HG02763 (cell line): Measurements from ENCODE around the gene FBXO3.
"Not testable (repeated sequence)": the region's sequence is repeated elsewhere in the genome, so short reads cannot be mapped to it uniquely, and the experiment has no call there.

Experiments
- ATAC-seq: cut with Tn5 transposase; IDR thresholded peaks from one replicate; pipeline ENCODE4 v1.9.1; 2021; ENCODE audit warnings: mild to moderate bottlenecking, moderate library complexity; ENCODE audit not compliant: unreplicated experiment

The FBXO3 gene

DNA sequence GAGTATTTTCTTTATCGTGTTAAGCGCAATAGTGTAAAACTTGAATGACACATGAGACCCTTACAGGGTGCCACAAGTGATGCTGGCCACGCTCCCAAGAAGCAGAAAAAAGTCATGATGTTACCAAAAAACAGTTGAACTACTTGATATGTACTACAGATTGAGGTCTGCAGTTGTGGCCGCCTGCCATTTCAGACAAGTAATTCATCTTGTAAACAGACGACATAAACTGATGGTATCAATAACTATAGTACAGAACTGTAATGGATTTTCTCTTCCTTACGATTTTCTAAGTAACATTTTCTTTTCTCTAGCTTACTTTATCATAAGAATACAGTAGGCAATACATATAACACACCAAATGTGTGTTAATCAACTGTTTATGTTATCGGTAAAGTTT lies 43.6 kb downstream of the FBXO3 start:
- no peak for ATAC-seq

- ATAC-seq: not testable (repeated sequence)
Observed at GRCh38 chr11:33729072-33729664, 45.2 kb downstream of the FBXO3 start.

DNA sequence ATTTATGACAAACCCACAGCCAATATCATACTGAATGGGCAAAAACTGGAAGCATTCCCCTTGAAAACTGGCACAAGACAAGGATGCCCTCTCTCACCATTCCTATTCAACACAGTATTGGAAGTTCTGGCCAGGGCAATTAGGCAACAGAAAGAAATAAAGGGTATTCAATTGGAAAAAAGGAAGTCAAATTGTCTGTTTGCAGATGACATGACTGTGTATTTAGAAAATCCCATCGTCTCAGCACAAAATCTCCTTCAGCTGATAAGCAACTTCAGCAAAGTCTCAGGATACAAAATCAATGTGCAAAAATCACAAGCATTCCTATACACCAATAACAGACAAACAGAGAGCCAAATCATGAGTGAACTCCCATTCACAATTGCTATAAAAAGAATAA lies 46.8 kb downstream of the FBXO3 start:
- not testable (repeated sequence) for ATAC-seq

GRCh38 chr11:33725496-33725895 lies 48.8 kb downstream of the FBXO3 start:
- no peak for ATAC-seq

DNA sequence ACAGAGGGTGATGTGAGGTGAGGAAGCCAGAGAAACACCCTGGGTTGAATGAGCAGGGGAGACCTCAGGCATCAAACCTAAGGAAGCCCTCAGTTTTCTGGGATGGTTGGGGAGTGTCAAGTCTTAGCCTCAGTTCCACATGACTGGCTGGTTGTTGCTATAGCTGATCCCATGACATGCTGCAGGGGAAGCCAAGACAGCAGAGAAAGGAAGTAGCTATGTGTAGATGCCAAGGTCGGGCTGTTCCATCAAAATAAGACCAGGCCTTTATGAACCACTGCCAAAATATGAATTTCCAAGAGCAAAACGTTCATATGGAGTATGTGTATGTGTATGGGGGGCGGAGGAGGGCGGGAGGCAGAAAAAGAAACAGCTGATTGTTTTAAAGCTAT lies 49.7 kb downstream of the FBXO3 start:
- no peak for ATAC-seq

DNA sequence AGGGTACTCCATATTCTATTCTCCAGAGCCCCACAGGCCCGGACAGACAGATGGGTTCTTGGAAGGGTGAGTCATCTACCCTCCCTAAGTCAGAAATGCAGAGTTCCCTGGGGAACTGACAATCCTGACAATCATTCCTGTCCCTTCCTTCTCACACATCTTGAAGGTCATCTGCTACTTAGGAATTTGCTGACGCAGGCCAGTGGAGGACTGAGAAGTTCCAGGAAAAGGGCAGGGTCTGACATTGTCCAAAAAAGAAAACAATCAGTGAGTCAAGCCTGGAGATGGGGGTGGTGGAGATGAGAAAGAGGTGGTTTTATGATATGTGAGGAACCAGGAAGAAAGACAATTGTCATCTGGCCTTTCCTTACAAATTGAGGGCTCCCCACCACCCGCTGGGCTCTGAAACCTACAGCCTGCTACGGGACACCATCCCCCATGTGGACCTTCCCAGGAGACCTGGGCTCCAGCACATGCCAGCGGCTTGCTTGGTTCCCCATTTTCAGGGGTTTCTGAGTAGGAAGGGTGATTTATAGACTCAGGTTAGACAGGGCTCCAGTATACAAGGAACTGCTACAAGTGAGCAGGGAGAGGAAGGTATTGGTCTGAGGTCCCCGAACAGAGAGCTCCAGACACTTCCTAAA lies 51.0 kb downstream of the FBXO3 start:
- no peak for ATAC-seq

DNA sequence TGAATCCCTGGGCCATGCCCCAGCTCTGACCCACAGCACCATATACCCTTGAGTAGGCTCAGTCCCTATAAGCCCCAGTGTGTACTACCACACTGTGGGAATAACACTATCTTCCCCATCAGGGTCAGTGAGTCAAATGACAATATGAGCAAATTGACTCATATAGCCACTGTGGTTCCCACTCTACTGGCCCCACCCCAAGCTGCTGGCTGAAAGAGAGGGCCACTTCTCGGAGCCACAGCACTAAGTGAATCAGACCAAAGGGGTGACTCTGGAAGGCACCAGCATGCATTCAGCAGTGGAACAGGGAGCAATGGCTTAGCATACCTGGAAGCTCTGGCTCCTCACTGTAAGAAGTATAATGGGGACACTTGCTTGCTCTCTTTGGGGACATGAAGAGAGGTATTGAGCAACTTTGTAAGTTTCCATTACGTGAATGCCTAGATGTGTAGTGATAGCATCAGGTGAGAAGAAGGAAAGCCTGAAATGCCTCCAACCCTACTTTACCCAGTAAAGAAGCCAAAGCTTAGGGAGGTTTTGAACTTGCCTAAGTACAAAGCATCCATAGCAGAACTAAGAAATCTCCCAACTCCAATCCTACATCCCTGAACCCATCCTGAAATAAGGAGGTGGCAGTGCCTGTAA lies 51.6 kb downstream of the FBXO3 start:
- ATAC-seq: peak; percentile 77

DNA sequence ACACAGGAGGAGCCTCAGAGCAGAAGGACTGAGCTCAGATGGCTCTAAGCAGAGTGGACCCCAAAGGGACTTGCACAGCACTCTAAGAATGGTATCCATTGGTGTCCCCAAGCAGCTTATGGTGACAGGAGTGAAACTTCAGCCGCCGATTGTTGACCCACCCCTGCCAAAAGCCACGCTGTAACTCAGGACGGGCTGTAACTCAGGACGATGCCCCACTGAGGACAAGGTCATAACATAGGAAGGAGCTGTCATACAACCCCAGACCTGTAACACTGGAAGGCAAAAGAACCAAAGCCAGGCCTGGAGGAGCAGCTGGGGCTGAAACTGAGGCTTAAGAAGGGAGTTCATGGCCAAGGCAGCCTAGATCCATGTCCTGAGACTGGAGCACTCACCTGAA lies 52.3 kb downstream of the FBXO3 start:
- no peak for ATAC-seq

DNA sequence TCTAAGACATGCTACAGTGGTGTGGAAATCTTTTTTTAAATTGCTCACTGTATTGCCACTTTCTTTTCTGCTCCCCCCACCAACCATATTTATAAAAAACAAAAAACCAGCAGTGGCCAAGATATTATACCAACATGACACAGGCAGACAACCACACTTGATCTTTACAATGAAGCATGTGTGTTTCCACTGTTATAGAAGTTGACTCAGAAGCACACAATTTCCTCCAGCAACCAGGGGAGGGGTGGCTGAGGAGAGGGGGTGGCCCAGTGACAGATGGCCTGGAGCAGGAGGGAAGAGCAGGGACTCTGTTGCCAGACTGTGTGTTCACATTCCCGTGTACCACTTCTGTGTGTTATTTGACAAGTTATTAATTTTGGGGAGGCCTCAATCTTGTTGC lies 52.9 kb downstream of the FBXO3 start:
- ATAC-seq: no peak

- ATAC-seq: no peak
Observed at GRCh38 chr11:33719587-33719986, 54.7 kb downstream of the FBXO3 start.

DNA sequence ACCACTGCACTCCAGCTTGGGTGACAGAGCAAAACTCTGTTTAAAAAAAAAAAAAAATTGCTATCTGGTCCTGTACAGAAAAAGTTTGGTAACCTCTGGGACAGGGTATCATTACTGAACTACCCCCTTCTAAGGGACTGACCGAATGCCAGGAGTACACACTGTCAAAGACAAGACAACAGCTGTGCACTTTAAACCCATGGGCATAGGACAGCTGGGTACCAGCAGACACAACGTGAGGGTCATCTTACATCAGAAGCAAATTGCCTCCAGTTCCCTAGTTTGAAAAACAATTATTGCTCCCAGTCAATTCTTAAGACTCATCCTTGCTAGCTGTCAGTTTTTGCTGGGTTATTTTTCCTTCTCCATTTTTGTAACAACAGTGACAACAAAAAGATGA lies 55.9 kb downstream of the FBXO3 start:
- ATAC-seq: no peak

DNA sequence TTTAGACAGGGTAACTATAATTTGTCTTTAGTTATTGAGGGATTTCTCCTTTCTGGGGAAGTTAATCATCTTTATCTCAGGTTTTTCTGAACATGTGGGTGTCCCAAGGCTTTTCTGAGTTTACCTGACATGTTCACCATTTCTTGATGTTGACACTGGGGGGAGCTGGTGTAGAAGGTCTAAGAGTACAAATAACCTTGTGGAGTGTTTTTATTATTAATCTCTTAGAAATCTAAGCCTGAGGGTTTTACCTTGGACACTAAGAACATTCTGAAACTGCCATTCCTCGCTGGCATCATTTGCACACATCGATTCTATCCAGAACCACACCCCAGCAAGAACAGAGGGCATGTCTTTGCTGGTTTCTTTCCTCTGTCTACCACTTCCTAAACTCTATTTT lies 58.1 kb downstream of the FBXO3 start:
- ATAC-seq: no peak

- ATAC-seq: no peak
Observed at GRCh38 chr11:33713856-33714398, 60.4 kb downstream of the FBXO3 start.

- no peak for ATAC-seq
Observed at GRCh38 chr11:33713151-33713855, 61.0 kb downstream of the FBXO3 start.

GRCh38 chr11:33712436-33712835 lies 61.9 kb downstream of the FBXO3 start:
- ATAC-seq: no peak

- no peak for ATAC-seq
Observed at GRCh38 chr11:33709466-33709865, 64.9 kb downstream of the FBXO3 start.

- ATAC-seq: no peak
Observed at GRCh38 chr11:33708985-33709384, 65.3 kb downstream of the FBXO3 start.

DNA sequence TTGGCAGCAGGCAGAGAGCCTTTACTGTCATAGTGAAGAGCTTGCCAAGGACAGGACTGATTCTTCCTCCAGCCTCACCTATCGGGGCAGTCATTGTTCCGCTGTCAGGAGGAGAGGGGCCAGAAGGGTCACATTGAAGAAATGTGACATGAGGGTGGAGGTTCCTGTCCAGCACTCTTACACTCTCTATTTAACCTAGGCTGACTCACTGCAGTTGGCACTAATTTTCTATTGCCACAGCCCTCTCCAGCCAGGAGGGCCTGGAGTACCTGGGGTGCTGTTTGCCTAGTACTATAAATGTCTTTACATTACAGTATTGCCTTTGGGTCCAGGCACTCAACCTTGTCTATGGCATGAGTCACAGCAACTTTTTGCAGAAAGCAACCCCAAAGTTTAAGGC lies 66.5 kb downstream of the FBXO3 start:
- not testable (repeated sequence) for ATAC-seq

DNA sequence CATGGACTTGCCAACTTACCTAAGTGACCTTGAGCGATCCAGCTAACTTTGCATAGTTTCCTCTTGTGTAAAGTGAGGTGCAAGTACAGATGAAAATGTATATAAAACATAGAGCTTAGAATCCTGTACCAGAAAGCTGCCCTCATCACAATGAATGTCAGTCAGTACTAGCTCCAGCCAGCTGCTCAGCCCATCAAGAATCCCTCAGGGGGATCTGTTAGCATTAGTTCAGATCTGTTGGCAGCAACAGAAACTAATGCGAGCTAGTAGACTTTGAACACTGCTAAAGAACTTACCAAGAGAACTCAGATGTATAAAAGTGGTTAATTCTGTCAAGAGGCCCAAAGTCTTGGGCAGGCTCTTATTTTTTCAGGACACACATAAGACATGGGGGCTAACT lies 67.4 kb downstream of the FBXO3 start:
- ATAC-seq: no peak

- ATAC-seq: no peak
Observed at GRCh38 chr11:33706546-33706945, 67.8 kb downstream of the FBXO3 start.

DNA sequence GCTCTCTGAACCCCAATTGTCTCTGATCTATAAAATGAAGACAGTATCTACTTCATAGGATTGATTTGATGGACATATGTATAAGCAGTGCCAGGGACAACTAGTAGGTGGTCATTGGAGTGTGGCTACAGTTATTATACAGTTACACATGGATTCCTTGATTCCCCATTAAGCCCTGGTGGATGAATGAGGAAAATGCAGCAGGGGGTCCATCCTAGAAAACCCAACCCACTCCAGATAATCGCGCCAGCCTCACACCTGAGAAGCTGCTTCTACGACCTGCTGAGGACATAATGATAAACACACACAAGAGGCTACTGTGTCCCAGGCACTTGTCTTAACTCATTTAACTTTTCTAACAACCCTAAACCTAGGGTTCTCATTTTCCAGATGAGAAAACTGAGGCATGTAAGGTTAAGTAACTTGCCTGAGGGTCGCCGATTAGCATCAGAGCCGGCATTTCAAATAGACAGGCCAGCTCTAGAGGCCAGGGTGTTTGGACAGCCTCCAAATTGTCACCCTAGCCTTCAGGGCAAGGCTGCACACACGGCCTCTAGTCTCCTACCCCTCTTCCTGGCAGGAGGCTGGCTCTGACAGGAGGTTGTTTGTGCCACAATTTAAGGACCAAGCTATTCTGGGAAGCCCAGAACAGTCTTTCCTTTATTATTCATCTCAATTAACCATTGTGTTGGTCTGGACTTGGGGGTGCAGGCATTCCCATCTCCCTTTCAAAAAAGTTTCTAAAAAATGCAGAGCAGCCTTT lies 69.9 kb downstream of the FBXO3 start:
- ATAC-seq: no peak
